ENCODE results near the gene C16orf92.

C16orf92 gene

DNA sequence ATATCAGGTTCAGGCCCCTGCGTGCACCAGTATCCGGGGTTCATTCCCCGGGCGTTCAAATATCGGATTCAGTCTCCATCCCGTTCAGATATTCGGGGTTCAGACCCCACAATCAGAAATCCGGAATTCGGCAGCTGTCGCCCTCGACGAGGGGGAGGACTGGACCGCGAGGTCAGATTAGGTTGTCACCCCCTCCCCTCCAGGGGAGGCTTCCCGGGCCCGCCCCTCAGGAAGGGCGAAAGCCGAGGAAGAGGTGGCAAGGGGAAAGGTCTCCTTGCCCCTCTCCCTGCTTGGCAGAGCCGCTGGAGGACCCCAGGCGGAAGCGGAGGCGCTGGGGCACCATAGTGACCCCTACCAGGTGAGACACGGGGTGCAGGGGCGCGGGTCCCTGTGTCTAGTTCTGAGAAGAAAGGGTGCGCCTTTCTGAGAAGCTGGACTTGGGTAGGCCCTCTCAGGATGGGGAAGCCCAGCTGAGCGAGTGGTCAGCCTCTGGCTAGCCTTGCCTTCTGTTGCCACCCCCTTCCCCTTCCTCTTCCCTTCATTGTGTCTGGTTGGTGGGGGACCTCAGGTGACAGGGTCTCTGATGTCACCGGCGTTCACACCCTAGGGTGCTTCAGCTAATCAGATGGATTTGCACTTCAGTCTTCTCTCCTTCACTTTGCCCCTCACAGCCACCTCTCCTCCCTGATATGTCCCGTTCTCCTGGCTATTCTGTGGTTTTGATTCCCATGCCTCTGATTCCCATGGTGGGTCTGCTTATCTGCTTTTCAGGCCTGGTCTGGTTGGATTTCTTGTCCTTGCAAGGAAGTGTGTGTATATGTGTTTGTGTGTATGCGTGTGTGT, 48.5 kb upstream of the C16orf92 start:
- H3K4me2 ChIP-seq (ENCODE audit: low read length), result peak overlapping the region; percentile 93
- peaks cover 27% of the 10 kb centered on the region for H3K36me3 ChIP-seq (ENCODE audit: insufficient read depth, low read length)
- H3K9me2 ChIP-seq (ENCODE audit: low read depth, low read length), result no peaks in the 10 kb centered on the region
- peak overlapping the region; percentile 85 for H3K4me3 ChIP-seq (ENCODE audit: low read depth, low read length, poor library complexity, severe bottlenecking)
- peak overlapping the region; percentile 46 for H3K27ac ChIP-seq (ENCODE audit: low read depth, low read length, poor library complexity, severe bottlenecking)
- H3F3A ChIP-seq (ENCODE audit: insufficient read depth, low read length), result no peaks in the 10 kb centered on the region; the same call in 1 of the 2 replicates
- TF ChIP-seq EZH2 (IDR thresholded peaks at IDR 0.05; ENCODE audit: borderline replicate concordance, low read length), result no peak
- TF ChIP-seq, protein P1, sequence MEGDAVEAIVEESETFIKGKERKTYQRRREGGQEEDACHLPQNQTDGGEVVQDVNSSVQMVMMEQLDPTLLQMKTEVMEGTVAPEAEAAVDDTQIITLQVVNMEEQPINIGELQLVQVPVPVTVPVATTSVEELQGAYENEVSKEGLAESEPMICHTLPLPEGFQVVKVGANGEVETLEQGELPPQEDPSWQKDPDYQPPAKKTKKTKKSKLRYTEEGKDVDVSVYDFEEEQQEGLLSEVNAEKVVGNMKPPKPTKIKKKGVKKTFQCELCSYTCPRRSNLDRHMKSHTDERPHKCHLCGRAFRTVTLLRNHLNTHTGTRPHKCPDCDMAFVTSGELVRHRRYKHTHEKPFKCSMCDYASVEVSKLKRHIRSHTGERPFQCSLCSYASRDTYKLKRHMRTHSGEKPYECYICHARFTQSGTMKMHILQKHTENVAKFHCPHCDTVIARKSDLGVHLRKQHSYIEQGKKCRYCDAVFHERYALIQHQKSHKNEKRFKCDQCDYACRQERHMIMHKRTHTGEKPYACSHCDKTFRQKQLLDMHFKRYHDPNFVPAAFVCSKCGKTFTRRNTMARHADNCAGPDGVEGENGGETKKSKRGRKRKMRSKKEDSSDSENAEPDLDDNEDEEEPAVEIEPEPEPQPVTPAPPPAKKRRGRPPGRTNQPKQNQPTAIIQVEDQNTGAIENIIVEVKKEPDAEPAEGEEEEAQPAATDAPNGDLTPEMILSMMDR (IDR thresholded peaks at IDR 0.05; ENCODE audit: low read length), result no peak
- peaks cover 25% of the 10 kb centered on the region for H3K4me1 ChIP-seq (ENCODE audit: insufficient read depth, low read length, severe bottlenecking)
- H3K27me3 ChIP-seq (ENCODE audit: insufficient read depth, low read length), result no peaks in the 10 kb centered on the region
- H3K9me3 ChIP-seq (ENCODE audit: low read length), result no peaks in the 10 kb centered on the region
- peaks cover 11% of the 10 kb centered on the region for H3K79me2 ChIP-seq (ENCODE audit: insufficient read depth, low read length)
- H2AFZ ChIP-seq (ENCODE audit: low read length), result no peak overlapping the region
- no peaks in the 10 kb centered on the region for H4K20me1 ChIP-seq (ENCODE audit: insufficient read depth, low read length)
- peak overlapping the region; percentile 95 for H3K9ac ChIP-seq (ENCODE audit: low read length)

DNA sequence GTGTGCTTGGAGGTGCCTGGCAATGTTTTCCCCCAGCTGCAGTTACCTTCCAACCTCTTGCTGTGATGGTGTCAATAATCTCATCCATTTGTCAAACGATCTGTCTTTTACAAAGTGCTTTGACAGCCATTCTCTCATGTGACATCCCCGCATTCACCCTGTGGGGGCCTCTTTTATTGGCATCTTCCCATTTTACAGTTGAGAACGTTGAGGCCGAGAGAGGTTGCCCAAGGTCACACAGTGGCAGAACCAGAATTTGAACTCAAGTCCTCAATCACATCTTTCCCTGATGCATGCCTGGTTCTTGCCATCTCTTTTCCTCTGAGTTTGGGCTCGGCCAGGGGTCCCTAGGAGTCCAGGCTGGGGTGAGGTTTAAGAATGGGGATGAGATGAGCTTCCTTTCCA, 47.9 kb upstream of the C16orf92 start:
- Histone ChIP-seq H3K36me3 (ENCODE audit: insufficient read depth, low read length) (peaks cover 34% of the 10 kb centered on the region), H3K79me2 (ENCODE audit: insufficient read depth, low read length) (peaks cover 11% of the 10 kb centered on the region), H4K20me1 (ENCODE audit: insufficient read depth, low read length) (no peaks in the 10 kb centered on the region), H3F3A (ENCODE audit: insufficient read depth, low read length) (no peaks in the 10 kb centered on the region; the same call in 1 of the 2 replicates), H3K4me1 (ENCODE audit: insufficient read depth, low read length, severe bottlenecking) (peaks cover 25% of the 10 kb centered on the region), H2AFZ (ENCODE audit: low read length) (no peak overlapping the region), H3K27ac (ENCODE audit: low read depth, low read length, poor library complexity, severe bottlenecking) (peak overlapping the region; percentile 46), H3K9ac (ENCODE audit: low read length) (peak overlapping the region; percentile 95), H3K9me2 (ENCODE audit: low read depth, low read length) (no peaks in the 10 kb centered on the region), H3K9me3 (ENCODE audit: low read length) (no peaks in the 10 kb centered on the region), H3K4me3 (ENCODE audit: low read depth, low read length, poor library complexity, severe bottlenecking) (peak overlapping the region; percentile 85), H3K27me3 (ENCODE audit: insufficient read depth, low read length) (no peaks in the 10 kb centered on the region), H3K4me2 (ENCODE audit: low read length) (peak overlapping the region; percentile 93)
- TF ChIP-seq EZH2 (IDR thresholded peaks at IDR 0.05; ENCODE audit: borderline replicate concordance, low read length), result no peak
- TF ChIP-seq, protein P1 (IDR thresholded peaks at IDR 0.05; ENCODE audit: low read length), result no peak

- Histone ChIP-seq H3K4me1 (ENCODE audit: insufficient read depth, low read length, severe bottlenecking) (peaks cover 25% of the 10 kb centered on the region), H3K36me3 (ENCODE audit: insufficient read depth, low read length) (peaks cover 42% of the 10 kb centered on the region), H3K27ac (ENCODE audit: low read depth, low read length, poor library complexity, severe bottlenecking) (peak overlapping the region; percentile 46), H3K9ac (ENCODE audit: low read length) (peak overlapping the region; percentile 95; the same call in 1 of the 2 replicates), H3K4me3 (ENCODE audit: low read depth, low read length, poor library complexity, severe bottlenecking) (peak overlapping the region; percentile 85), H4K20me1 (ENCODE audit: insufficient read depth, low read length) (no peaks in the 10 kb centered on the region), H3K79me2 (ENCODE audit: insufficient read depth, low read length) (peaks cover 11% of the 10 kb centered on the region), H3K9me3 (ENCODE audit: low read length) (no peaks in the 10 kb centered on the region), H3K4me2 (ENCODE audit: low read length) (peak overlapping the region; percentile 93), H3F3A (ENCODE audit: insufficient read depth, low read length) (no peaks in the 10 kb centered on the region; the same call in 1 of the 2 replicates), H2AFZ (ENCODE audit: low read length) (no peak overlapping the region), H3K9me2 (ENCODE audit: low read depth, low read length) (no peaks in the 10 kb centered on the region), H3K27me3 (ENCODE audit: insufficient read depth, low read length) (no peaks in the 10 kb centered on the region)
- no peak for TF ChIP-seq EZH2 (IDR thresholded peaks at IDR 0.05; ENCODE audit: borderline replicate concordance, low read length)
- TF ChIP-seq, protein P1 (IDR thresholded peaks at IDR 0.05; ENCODE audit: low read length), result no peak; the same call in 1 of the 2 replicates
These were observed 47.0 kb upstream of the C16orf92 start for GRCh38 chr16:29975811-29976511.
